HG03159 (cell line): Measurements from ENCODE around the gene CCDC141.

Experiments
- ATAC-seq: cut with Tn5 transposase; IDR thresholded peaks from one replicate; pipeline ENCODE4 v1.9.1; 2021; ENCODE audit warnings: mild to moderate bottlenecking, moderate library complexity; ENCODE audit not compliant: unreplicated experiment

CCDC141 gene

GRCh38 chr2:178877874-178878273 lies 172.1 kb downstream of the CCDC141 start:
- no peak for ATAC-seq

GRCh38 chr2:178874529-178875240 lies 175.3 kb downstream of the CCDC141 start:
- ATAC-seq, result no peak

- no peak for ATAC-seq
These were observed 176.0 kb downstream of the CCDC141 start for GRCh38 chr2:178873912-178874311.

GRCh38 chr2:178871536-178871935 lies 178.4 kb downstream of the CCDC141 start:
- ATAC-seq, result no peak

GRCh38 chr2:178870703-178871102 lies 179.2 kb downstream of the CCDC141 start:
- no peak for ATAC-seq

- no peak for ATAC-seq
These were observed 183.9 kb downstream of the CCDC141 start for GRCh38 chr2:178865999-178866398.

GRCh38 chr2:178865146-178865936 lies 184.6 kb downstream of the CCDC141 start:
- ATAC-seq, result no peak

- no peak for ATAC-seq
These were observed 185.9 kb downstream of the CCDC141 start for GRCh38 chr2:178863856-178864620.

- no peak for ATAC-seq
These were observed 186.6 kb downstream of the CCDC141 start for GRCh38 chr2:178863130-178863855.

GRCh38 chr2:178860551-178860950 lies 189.4 kb downstream of the CCDC141 start:
- ATAC-seq, result no peak

- no peak for ATAC-seq
These were observed 190.2 kb downstream of the CCDC141 start for GRCh38 chr2:178859730-178860129.

- ATAC-seq, result no peak
These were observed 190.9 kb downstream of the CCDC141 start for GRCh38 chr2:178858896-178859625.

GRCh38 chr2:178855151-178855550 lies 194.8 kb downstream of the CCDC141 start:
- no peak for ATAC-seq

GRCh38 chr2:178848335-178848734 lies 201.6 kb downstream of the CCDC141 start:
- no peak for ATAC-seq

GRCh38 chr2:178846458-178846802 lies 203.5 kb downstream of the CCDC141 start:
- ATAC-seq, result no peak

- ATAC-seq, result no peak
These were observed 204.1 kb downstream of the CCDC141 start for GRCh38 chr2:178845566-178846457.

- ATAC-seq, result no peak
These were observed 205.2 kb downstream of the CCDC141 start for GRCh38 chr2:178844701-178845100.

- ATAC-seq, result no peak
These were observed 205.7 kb downstream of the CCDC141 start for GRCh38 chr2:178844269-178844668.

GRCh38 chr2:178843697-178844096 lies 206.2 kb downstream of the CCDC141 start:
- ATAC-seq, result no peak
